Cardiac ventricle fibroblast (primary cell): ENCODE results near the gene PSRC1. TPM values are rescaled to one million over a fixed set of nuclear protein-coding genes. Genes with fewer than 3 reads are reported as not detected.

Experiments
- total RNA-seq: library from RNA; depleted of rRNA; stranded (reverse); fragments of >200 nt; gene quantifications from 2 replicates; pipeline ENCODE4 v1.2.3, GENCODE V29; 2015

Gene PSRC1
- total RNA-seq: 7.2 and 7.4 TPM in 2 replicates

DNA sequence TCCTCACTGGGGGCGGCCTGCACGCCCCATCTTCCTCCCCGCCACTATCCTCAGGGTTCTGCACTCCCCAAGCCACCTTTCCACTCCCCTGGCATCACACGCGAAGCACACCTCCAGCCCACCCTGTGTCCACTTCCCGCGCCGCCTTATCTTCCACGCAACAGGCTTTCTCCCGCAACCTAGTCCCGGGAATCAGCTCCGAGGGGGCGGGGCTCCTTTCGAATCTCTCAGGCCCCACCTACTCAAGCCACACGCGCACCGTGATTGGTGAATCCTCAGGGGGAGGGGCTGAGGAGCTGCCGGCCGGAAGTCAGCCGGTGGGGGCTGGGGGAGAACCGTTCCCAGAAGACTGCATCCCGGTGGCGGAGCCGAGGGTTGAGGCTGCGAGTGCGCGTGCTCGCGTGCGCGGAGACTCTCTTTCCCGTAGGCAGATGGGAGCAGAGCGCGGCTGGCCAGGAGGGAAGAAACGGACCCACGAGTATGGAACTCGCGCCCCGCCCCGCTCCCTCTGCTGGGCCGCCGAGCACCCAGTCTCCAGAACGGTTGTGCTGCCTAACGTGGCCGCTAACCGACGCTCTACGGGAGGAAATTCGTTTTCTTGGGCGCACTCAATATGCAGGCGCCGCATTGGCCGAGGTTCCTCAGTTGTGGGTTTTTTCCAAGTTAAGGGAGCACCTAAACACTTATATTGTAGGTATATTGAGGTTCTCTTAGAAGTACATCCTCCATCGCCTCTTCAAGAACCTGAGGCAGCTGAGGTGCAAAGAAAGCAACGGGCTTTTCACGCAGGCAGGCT lies at the start of gene PSRC1:
Gene PSRC1, minus strand, starts transcription at position 194 of the 796 bp plus-strand sequence.

DNA sequence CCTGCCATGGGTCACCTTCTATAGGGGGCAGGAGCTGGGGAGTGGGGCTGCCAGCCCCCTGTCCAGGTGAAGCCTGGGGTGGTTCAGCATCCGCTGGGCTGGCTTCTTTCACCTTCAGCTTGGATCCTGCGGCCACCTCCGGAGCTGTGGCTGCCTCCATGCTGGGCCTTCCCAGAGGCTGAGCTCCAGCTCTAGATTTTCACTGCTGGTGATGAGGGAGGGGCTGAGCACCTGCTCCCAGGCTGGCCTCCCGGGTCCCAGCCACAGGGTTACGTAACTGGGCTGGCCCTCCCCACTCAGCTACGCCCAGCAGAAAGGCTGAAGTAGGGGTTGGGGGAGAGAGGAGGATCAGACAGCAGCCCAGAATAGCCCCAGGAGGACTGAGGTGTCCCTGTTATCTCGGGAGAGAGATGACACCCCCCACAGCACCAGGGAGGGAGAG lies 23.9 kb upstream of the PSRC1 start, which contains the start of gene MYBPHL:
Gene MYBPHL, minus strand, starts transcription at position 180 of the 442 bp plus-strand sequence. Its CDS starts 20 bp downstream, at position 160.

DNA sequence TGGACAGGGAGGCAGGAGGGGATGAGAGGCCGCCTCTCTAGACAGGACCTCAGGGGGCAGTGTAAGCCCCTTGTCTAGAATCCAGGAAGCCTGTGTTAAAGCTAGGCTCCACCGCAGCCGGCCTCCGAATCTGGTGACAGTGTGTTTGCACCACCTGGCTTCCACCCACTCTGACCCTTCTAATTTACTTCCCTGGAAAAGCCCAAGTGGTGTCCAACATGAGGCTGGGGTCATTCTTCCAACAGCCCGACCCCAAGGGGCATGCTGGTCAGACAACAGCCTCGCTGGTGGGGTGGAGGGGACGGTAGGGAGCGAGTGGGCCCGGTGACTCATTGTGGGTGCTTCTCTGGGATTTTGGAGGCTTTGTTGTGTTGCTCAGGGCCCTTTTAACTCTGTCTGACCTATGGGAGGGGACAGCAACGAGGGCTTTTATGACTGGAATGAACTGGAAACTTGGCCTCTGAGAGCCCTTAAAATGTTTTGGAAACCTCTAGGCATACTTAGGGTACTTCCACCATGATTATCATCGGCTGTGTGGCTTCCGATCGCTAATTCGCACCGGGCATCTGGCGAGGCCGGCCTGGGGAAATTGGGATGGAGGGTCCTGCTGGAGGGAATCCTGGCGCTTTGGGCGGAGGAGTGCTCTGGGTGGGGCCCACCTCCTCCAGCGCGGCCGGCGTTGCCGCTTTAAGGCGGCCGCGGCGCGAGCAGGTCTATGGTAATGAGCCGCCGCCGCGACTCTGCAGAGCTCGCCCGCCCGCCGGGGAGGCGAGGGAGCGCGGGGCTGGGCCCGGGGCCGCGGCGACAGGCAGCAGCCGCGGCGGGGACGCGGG lies 33.9 kb downstream of the PSRC1 start, which contains the start of gene CELSR2:
Gene CELSR2, plus strand, starts transcription at position 743 of the 833 bp plus-strand sequence. CDS start 541 bp downstream, outside the sequence.

Other genes with a start within 250 kb of the PSRC1 start
- gene WDR47, start 241.0 kb downstream of the PSRC1 start, total RNA-seq: 4.9 and 6.8 TPM in 2 replicates
- gene TAF13, start 207.1 kb downstream of the PSRC1 start, total RNA-seq: 39.0 and 48.9 TPM in 2 replicates
- 19.2 and 21.7 TPM in 2 replicates for gene TMEM167B, start 192.4 kb downstream of the PSRC1 start, total RNA-seq
- 0.06 and 0.10 TPM in 2 replicates for gene ELAPOR1, start 169.0 kb downstream of the PSRC1 start, total RNA-seq
- gene SARS1, start 69.2 kb downstream of the PSRC1 start, total RNA-seq: 137 and 161 TPM in 2 replicates
- 0.34 and 0.44 TPM in 2 replicates for gene CELSR2, start 33.6 kb downstream of the PSRC1 start, total RNA-seq
- gene MYBPHL, start 23.9 kb upstream of the PSRC1 start, total RNA-seq: not detected in 2 replicates
- gene SORT1, start 114.8 kb upstream of the PSRC1 start, total RNA-seq: 3.5 and 4.6 TPM in 2 replicates
- gene PSMA5, start 143.3 kb upstream of the PSRC1 start, total RNA-seq: 27.3 and 27.6 TPM in 2 replicates
- 0.29 and 1.00 TPM in 2 replicates for gene SYPL2, start 183.4 kb upstream of the PSRC1 start, total RNA-seq
- gene ATXN7L2, start 200.8 kb upstream of the PSRC1 start, total RNA-seq: 2.2 and 3.7 TPM in 2 replicates
- 3.8 and 5.2 TPM in 2 replicates for gene CYB561D1, start 210.9 kb upstream of the PSRC1 start, total RNA-seq
- gene AMIGO1, start 226.6 kb upstream of the PSRC1 start, total RNA-seq: 1.2 and 1.4 TPM in 2 replicates